PC-9 (cell line): ENCODE measurements around the gene GRAP2.

ENCODE experiments used
- CTCF ChIP-seq: fragments of 200-600 bp; sonication (generic); conservative IDR thresholded peaks from 2 replicates; pipeline ENCODE4 v1.6.1; 2017; ENCODE audit warnings: mixed run types, antibody characterized with exemption, mild to moderate bottlenecking, moderate library complexity
- EZH2 ChIP-seq: fragments of 200-600 bp; sonication (generic); IDR thresholded peaks from 2 replicates; pipeline ENCODE4 v1.8.0; 2017; ENCODE audit warnings: antibody characterized with exemption, low read depth

GRCh38 chr22:39943953-39944872 lies 43.3 kb downstream of the GRAP2 start:
- no peak for TF ChIP-seq CTCF
- TF ChIP-seq EZH2 = no peak
